SK-N-SH treated with all-trans-retinoic acid at 6 μM for 48 hours (cell line): ENCODE measurements around the gene SMARCD2.
"Not testable (repeated sequence)": the region's sequence is repeated elsewhere in the genome, so short reads cannot be mapped to it uniquely, and the experiment has no call there.

Source experiments
- ATAC-seq: fragments of 200-7000 bp; cut with Tn5 transposase; 3 replicates; pipeline ENCODE4 v1.9.1; 2020; ENCODE audit warnings: mild to moderate bottlenecking, moderate library complexity
- CREB5 ChIP-seq: fragments of 250-450 bp; sonication (Bioruptor Pico); IDR thresholded peaks from 2 replicates; pipeline ENCODE4 v1.5.1; 2020; ENCODE audit warnings: low read depth, mild to moderate bottlenecking, moderate library complexity
- ESRRG ChIP-seq: fragments of 250-450 bp; sonication (Bioruptor Pico); IDR thresholded peaks from 2 replicates; pipeline ENCODE4 v1.6.1; 2021; ENCODE audit warnings: mild to moderate bottlenecking
- ISL1 ChIP-seq: fragments of 250-450 bp; sonication (Bioruptor Pico); IDR thresholded peaks from 2 replicates; pipeline ENCODE4 v2.1.2; 2022; ENCODE audit warnings: mild to moderate bottlenecking, moderate library complexity
- PATZ1 ChIP-seq: fragments of 250-450 bp; sonication (Bioruptor Pico); IDR thresholded peaks from 2 replicates; pipeline ENCODE4 v1.8.0; 2020; ENCODE audit warnings: mild to moderate bottlenecking, moderate library complexity, borderline replicate concordance
- RARB ChIP-seq: fragments of 250-450 bp; sonication (Bioruptor Pico); IDR thresholded peaks from 2 replicates; pipeline ENCODE4 v1.8.0; 2021; ENCODE audit warnings: mild to moderate bottlenecking, moderate library complexity
- SNAI2 ChIP-seq: fragments of 250-450 bp; sonication (Bioruptor Pico); IDR thresholded peaks from 2 replicates; pipeline ENCODE4 v1.5.0; 2020; ENCODE audit warnings: mild to moderate bottlenecking, moderate library complexity
- TCF4 ChIP-seq: fragments of 250-450 bp; sonication (Bioruptor Pico); IDR thresholded peaks from 2 replicates; pipeline ENCODE4 v1.8.0; 2021; ENCODE audit warnings: mild to moderate bottlenecking, moderate library complexity, borderline replicate concordance
- TSHZ2 ChIP-seq: fragments of 250-450 bp; sonication (Bioruptor Pico); IDR thresholded peaks from 2 replicates; pipeline ENCODE4 v1.5.0; 2020; ENCODE audit warnings: mild to moderate bottlenecking, moderate library complexity
- ZC3H10 ChIP-seq: fragments of 250-450 bp; sonication (Bioruptor Pico); IDR thresholded peaks from 2 replicates; pipeline ENCODE4 v1.5.1; 2021; ENCODE audit warnings: mild to moderate bottlenecking, moderate library complexity
- ZNF565 ChIP-seq: fragments of 450-650 bp; formaldehyde crosslinking; conservative IDR thresholded peaks from 2 replicates; pipeline ENCODE4 v1.5.0; 2020; ENCODE audit warnings: low read depth, mild to moderate bottlenecking, moderate library complexity
- ZNF70 ChIP-seq: fragments of 450-650 bp; formaldehyde crosslinking; IDR thresholded peaks from 2 replicates; pipeline ENCODE4 v1.5.0; 2020; ENCODE audit warnings: mild to moderate bottlenecking, moderate library complexity
- ZNF8 ChIP-seq: fragments of 450-650 bp; formaldehyde crosslinking; IDR thresholded peaks from 2 replicates; pipeline ENCODE4 v1.5.0; 2020; ENCODE audit warnings: mild to moderate bottlenecking, moderate library complexity

Gene SMARCD2

GRCh38 chr17:63881935-63882601, 39.6 kb upstream of the SMARCD2 start, which contains the start of gene GH2:
TSS of gene GH2 (minus strand) at chr17:63881944. CDS start at chr17:63881801, 143 bp downstream.
- ATAC-seq, result peak; percentile 95
- TF ChIP-seq ZNF70, result no peak
- no peak for TF ChIP-seq PATZ1 (CRISPR knock-in tag)
- TF ChIP-seq RARB (CRISPR knock-in tag), result no peak
- no peak for TF ChIP-seq ZNF8 (CRISPR knock-in tag)
- TF ChIP-seq TCF4 (CRISPR knock-in tag), result no peak
- TF ChIP-seq ESRRG (CRISPR knock-in tag), result no peak
- TF ChIP-seq ZC3H10 (CRISPR knock-in tag), result no peak
- no peak for TF ChIP-seq TSHZ2
- TF ChIP-seq, all 23 proteins: peak for 0

GRCh38 chr17:63881337-63881736, 38.9 kb upstream of the SMARCD2 start:
- ATAC-seq, result not testable (repeated sequence)

- ATAC-seq, result no peak
- TF ChIP-seq CREB5 (CRISPR knock-in tag), result no peak
- no peak for TF ChIP-seq SNAI2 (CRISPR knock-in tag)
- TF ChIP-seq ZNF8 (CRISPR knock-in tag), result no peak
- no peak for TF ChIP-seq ZC3H10 (CRISPR knock-in tag)
- no peak for TF ChIP-seq PATZ1 (CRISPR knock-in tag)
- TF ChIP-seq ZNF565 (CRISPR knock-in tag), result no peak
- no peak for TF ChIP-seq ISL1 (CRISPR knock-in tag)
Observed at GRCh38 chr17:63880706-63881105, 38.2 kb upstream of the SMARCD2 start.

- ATAC-seq, result not testable (repeated sequence)
Observed at GRCh38 chr17:63878413-63878812, 35.9 kb upstream of the SMARCD2 start.

GRCh38 chr17:63874693-63875092, 32.2 kb upstream of the SMARCD2 start:
- not testable (repeated sequence) for ATAC-seq

GRCh38 chr17:63874061-63874626, 31.7 kb upstream of the SMARCD2 start:
- not testable (repeated sequence) for ATAC-seq

- not testable (repeated sequence) for ATAC-seq
Observed at GRCh38 chr17:63873577-63873976, 31.1 kb upstream of the SMARCD2 start, which contains the start of gene CSH2. TSS of gene CSH2 (minus strand) at chr17:63873677. CDS start at chr17:63873614, 63 bp downstream.

GRCh38 chr17:63871646-63872365, 29.3 kb upstream of the SMARCD2 start:
- ATAC-seq, result not testable (repeated sequence)

GRCh38 chr17:63870292-63870665, 27.8 kb upstream of the SMARCD2 start:
- ATAC-seq, result not testable (repeated sequence)

GRCh38 chr17:63869491-63870291, 27.2 kb upstream of the SMARCD2 start:
- peak; percentile 11; the same call in 1 of the 3 replicates for ATAC-seq

GRCh38 chr17:63866625-63867024, 24.1 kb upstream of the SMARCD2 start:
- peak; percentile 85 for ATAC-seq
